Daoy (cell line): ENCODE measurements around the gene ABCD1. TPM values are rescaled to one million over a fixed set of nuclear protein-coding genes. Genes with fewer than 3 reads are reported as not detected.
"Not testable (repeated sequence)": the region's sequence is repeated elsewhere in the genome, so short reads cannot be mapped to it uniquely, and the experiment has no call there.

ENCODE experiments used
- DNase-seq: peaks from one replicate; pipeline ENCODE4 v3.0.0-alpha.2; 2015; ENCODE audit warnings: low read depth
- total RNA-seq: library from RNA; depleted of rRNA; stranded (reverse); fragments of >200 nt; shearing (Covaris generic); gene quantifications from 2 replicates; pipeline ENCODE4 v1.2.3, GENCODE V29; 2014; rRNA removed

The ABCD1 gene
- 4.8 and 5.0 TPM in 2 replicates for total RNA-seq

GRCh38 chrX:153724252-153725038 lies at the start of gene ABCD1, which contains the start of gene BCAP31:
TSS of gene ABCD1 (plus strand) at chrX:153724856. CDS start at chrX:153725267, 411 bp downstream.
TSS of gene BCAP31 (minus strand) at chrX:153724387. CDS start at chrX:153723244, 1,143 bp downstream.
- peak; percentile 87 for DNase-seq

- no peak for DNase-seq
These were observed 43.5 kb upstream of the ABCD1 start for GRCh38 chrX:153681175-153681574.

- DNase-seq: not testable (repeated sequence)
These were observed 41.2 kb upstream of the ABCD1 start for GRCh38 chrX:153683486-153683885.

- DNase-seq: no peak
These were observed 40.0 kb upstream of the ABCD1 start for GRCh38 chrX:153684467-153685155.

DNA sequence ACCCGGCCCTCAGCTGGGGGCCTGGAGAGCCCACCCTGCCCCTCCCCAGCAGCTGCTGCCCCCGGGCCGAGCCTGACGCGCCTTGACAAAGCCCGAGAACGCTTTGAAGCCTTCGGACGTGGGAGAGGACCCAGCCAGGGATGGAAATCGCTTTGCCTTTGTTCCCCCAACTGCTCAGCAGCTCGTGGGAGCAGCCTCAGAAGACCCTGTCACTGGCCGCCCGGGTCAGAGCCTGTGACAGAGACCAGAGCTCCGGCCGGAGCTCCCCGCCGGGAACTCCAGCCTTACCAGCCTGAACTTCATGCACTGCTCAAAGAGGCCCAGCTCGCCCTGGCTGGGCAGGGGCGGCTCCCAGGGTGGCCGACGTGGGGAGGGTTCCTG lies 39.5 kb upstream of the ABCD1 start:
- DNase-seq: no peak

GRCh38 chrX:153685751-153686696 lies 38.6 kb upstream of the ABCD1 start:
- DNase-seq: no peak

DNA sequence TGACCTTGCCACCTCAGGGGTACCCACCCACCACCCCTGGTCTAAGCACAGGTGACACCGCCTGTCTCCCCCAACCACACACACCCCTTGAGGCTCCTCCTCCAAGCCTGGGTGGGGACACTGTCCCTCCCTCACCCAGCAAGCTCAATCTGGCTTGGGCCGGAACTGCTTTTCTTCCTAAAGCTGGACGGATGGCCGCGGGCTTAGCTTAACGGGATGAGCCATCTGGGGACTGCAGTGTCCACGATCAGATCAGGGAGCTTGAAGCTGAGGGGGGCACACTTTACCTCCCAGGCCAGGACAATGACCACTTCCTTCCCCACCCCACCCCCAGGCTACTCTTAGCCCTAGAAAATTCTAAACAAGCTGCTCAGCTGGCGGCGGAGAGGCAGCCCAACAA lies 37.9 kb upstream of the ABCD1 start:
- no peak for DNase-seq

DNA sequence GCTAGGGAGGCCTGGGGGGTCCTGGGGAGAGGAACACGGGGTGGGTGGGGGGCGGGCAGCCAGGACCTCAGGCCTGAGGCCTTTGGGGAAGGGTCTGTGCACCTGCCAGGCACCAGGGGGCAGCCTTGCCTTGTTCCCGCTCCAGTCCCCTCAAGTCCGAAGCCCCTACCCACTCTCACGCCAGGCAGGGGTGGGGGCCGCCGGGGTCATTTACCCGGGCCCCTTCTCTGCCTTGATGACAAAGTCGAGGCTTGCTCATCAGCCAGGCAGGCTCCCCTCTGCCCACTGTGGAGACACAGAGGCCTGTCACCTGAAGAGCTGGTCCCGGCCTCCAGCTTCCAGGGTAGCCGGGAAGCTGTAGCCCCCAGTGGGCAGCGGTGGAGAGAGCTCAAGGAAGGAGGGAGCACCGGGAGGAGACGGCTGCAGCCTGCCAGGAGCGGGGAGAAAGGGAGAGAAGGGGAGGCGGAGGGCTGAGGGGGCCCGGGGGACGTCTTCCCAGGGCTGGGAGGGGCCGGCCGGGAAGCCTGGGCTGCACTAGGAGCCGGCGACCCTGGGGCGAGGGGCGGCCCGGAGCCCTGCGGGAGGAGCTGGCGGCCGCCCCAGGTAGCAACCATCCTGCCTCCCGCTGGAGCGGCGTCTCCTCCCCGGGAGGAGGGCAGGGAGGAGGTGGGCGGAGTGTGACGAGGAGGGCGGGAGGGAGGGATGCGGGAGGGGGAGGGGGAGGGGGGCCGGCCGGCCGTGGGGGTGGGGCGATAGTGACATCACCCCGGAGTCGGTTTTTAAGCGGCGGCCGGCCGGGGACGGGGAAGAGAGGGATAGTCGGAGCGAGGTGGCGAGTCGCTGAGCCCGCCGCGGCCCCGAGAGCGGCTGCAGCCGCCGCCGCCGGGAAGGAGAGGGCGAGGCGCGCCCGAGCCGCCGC lies 37.3 kb upstream of the ABCD1 start, which contains the start of gene SLC6A8:
Gene SLC6A8, plus strand, starts transcription at position 806 of the 919 bp plus-strand sequence. CDS start 649 bp downstream, outside the sequence.
- peak; percentile 72 for DNase-seq

- no peak for DNase-seq
These were observed 36.6 kb upstream of the ABCD1 start for GRCh38 chrX:153688071-153688470.

DNA sequence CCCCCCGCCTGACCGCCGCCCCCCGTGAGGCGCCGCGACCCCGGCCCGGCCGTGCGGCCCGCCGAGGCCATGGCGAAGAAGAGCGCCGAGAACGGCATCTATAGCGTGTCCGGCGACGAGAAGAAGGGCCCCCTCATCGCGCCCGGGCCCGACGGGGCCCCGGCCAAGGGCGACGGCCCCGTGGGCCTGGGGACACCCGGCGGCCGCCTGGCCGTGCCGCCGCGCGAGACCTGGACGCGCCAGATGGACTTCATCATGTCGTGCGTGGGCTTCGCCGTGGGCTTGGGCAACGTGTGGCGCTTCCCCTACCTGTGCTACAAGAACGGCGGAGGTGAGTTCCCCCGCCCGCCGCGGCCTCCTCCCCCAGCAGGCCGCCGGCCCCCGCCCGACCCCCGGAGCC lies 36.1 kb upstream of the ABCD1 start:
- DNase-seq: no peak

- DNase-seq: peak; percentile 21
These were observed 35.6 kb upstream of the ABCD1 start for GRCh38 chrX:153688911-153689590.

DNA sequence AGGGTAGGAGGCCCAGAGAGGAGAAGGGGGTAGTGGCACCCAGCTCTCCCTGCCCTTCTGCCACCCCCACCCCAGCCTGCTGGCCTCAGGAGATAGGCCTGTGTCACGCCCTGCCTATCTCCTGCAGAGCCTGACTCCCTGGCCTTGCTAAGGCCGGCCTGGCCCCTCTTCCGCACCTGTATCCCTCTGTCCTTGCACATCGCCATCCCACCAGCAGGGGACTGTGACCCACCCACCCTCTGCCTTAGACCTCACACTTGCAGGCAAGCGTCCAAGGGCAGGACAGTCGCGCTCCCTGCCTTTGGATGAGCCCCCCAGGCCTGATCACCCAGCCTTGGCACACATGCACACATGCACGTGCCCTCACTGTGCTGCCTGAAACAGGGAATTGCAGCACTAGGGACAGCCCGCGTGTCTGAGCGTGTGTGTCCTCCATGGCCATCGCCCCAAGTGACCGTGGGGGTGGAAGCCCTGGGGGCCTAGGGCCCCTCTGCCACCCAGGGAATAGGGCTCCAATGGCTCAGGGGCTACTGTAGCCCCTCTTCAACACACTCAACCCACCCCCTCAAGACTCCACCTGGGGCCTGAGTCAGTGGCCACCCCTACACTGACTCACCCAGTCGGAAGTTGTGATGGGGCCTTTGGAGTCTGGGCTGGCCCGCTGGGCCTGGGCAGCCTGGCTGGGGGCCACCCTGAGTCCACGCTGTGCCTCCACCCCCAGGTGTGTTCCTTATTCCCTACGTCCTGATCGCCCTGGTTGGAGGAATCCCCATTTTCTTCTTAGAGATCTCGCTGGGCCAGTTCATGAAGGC lies 34.8 kb upstream of the ABCD1 start:
- DNase-seq: peak; percentile 40

- no peak for DNase-seq
These were observed 34.2 kb upstream of the ABCD1 start for GRCh38 chrX:153690466-153690865.

GRCh38 chrX:153691032-153691827 lies 33.4 kb upstream of the ABCD1 start:
- DNase-seq: not testable (repeated sequence)

GRCh38 chrX:153692003-153692402 lies 32.7 kb upstream of the ABCD1 start:
- no peak for DNase-seq

DNA sequence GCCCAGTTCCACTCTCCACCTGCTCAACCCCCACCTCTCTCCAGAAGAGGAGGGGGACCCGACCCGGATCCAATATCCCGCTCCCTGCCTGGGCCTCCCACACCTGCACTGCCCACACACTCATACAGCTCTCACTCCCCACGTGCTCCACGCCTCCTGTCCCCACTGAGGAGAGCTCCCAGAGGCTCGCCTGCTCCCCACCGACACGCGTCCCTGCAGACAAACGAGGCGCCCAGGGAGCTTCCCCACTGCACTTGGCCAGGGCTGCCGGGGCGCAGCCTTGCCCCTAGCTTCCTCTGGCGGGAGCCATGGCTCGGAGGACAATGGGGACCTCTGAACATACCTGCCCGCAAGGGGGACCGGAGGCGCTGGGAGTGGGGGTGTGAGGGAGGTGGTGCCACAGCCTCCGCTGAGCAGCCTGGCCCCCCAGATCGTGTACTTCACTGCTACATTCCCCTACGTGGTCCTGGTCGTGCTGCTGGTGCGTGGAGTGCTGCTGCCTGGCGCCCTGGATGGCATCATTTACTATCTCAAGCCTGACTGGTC lies 32.0 kb upstream of the ABCD1 start:
- no peak for DNase-seq

GRCh38 chrX:153693216-153694086 lies 31.2 kb upstream of the ABCD1 start:
- DNase-seq: no peak
